Pancreas (tissue), 10 donors: ENCODE data around the gene TNFRSF1B. TPM values are rescaled to one million over a fixed set of nuclear protein-coding genes. Genes with fewer than 3 reads are reported as not detected.

Experiments
- ATAC-seq, 4 donors: fragments of 200-7000 bp; cut with Tn5 transposase; one replicate each; pipeline versions ENCODE4 v1.8.0 to v1.9.1; 2020; ENCODE audit warnings: mild to moderate bottlenecking in 4 of 4, moderate library complexity in 4 of 4
- DNase-seq, 6 donors: peaks; one replicate each; pipeline ENCODE4 v3.0.0-alpha.2; 2020
- FAIRE-seq: peaks from 2 replicates; lab custom pipeline; 2012; peaks lifted over from hg19 to GRCh38; lab: Jason Lieb, UNC
- H3K27ac ChIP-seq, 4 donors: fragments of 200-600 bp; sonication (generic); 1 replicate in 3 of 4; 2 replicates in 1 of 4; pipeline versions ENCODE4 v1.5.0 to v1.8.0; 2020
- H3K27me3 ChIP-seq, 4 donors: fragments of 200-600 bp; one replicate each; pipeline ENCODE4 v1.8.0; 2021
- H3K36me3 ChIP-seq, 3 donors: fragments of 200-600 bp; sonication (generic) in 1 of 3; one replicate each; pipeline versions ENCODE4 v1.5.0 to v1.8.0; 2020 to 2021
- H3K4me1 ChIP-seq, 3 donors: fragments of 200-600 bp; one replicate each; pipeline ENCODE4 v1.8.0; 2021
- H3K4me3 ChIP-seq, 4 donors: fragments of 200-600 bp; sonication (generic) in 2 of 4; one replicate each; pipeline versions ENCODE4 v1.5.0 to v1.8.0; 2020 to 2021
- H3K9me3 ChIP-seq, 4 donors: fragments of 200-600 bp; one replicate each; pipeline ENCODE4 v1.8.0; 2021
- CTCF ChIP-seq, 4 donors: fragments of 200-600 bp; sonication (generic) in 3 of 4; IDR thresholded peaks; one replicate each; pipeline versions ENCODE4 v1.5.0 to v1.8.0; 2021; ENCODE audit warnings: antibody characterized with exemption in 4 of 4
- WGBS, 2 donors: extraction: QIAGEN DNeasy Blood & Tissue Kit; methylation state at CpG; one replicate each; pipeline ENCODE4 v1.1.7; 2013; 5-methylcytosine and 5-hydroxymethylcytosine counted together
- intact Hi-C, 3 donors: fragments of 100-400 bp; cut with DNase I; formaldehyde crosslinking; loops; one replicate each; pipeline versions ENCODE4 v1.11.1 to v1.14.2; 2022
- polyA plus RNA-seq, 2 donors: library from polyadenylated mRNA; stranded (reverse); fragments of 200-250 nt; gene quantifications; one replicate each; pipeline ENCODE4 v1.2.3, GENCODE V29; 2013
- total RNA-seq, 6 donors: library from RNA; stranded (reverse); fragmentation: NEBNext Ultra II Directional in 4 of 6; extraction: Animal tissue kit (Norgen Biotek cat#: 25700) in 4 of 6; gene quantifications; one replicate each; pipeline versions ENCODE4 v1.2.1 to v1.2.4, GENCODE V29; 2021 to 2023
- donor health status: healthy with polysubstance abuse.
- donor health status: DM: no; HTN: no; CAD: no; lungs with moderate emphysema.
- donor health status: DM: no; HTN: no; CAD: no.
- donor health status: control.
- donor health status: control.
- donor health status: Bipolar disorder and iron deficiency.
- donor health status: DM: yes; HTN: yes; CAD: no.
- donor health status: DM: no; HTN: no; CAD: no.
- donor health status: DM: no; HTN: no; CAD: no.
- donor health status: DM: yes; HTN: yes; CAD: no.

The TNFRSF1B gene
- total and polyA plus RNA-seq, 8 donors: 2.1 to 20.2 (median 4.4) TPM

- no peak for TF ChIP-seq CTCF (IDR thresholded peaks at IDR 0.05)
- H3K4me3 ChIP-seq: no peak overlapping the region
- intact Hi-C loops: no loop called here
- no peak for FAIRE-seq
- H3K4me1 ChIP-seq: no peaks in the 10 kb centered on the region
- H3K9me3 ChIP-seq: no peaks in the 10 kb centered on the region
- WGBS, 2 donors: 69 to 71% methylated on average over 8 of the region's 8 CpGs
- no peak for ATAC-seq
- DNase-seq: no peak
- no peak overlapping the region for H3K27ac ChIP-seq
- no peaks in the 10 kb centered on the region for H3K27me3 ChIP-seq
- H3K36me3 ChIP-seq: no peaks in the 10 kb centered on the region
Observed at GRCh38 chr1:12136916-12137610, 29.7 kb upstream of the TNFRSF1B start.

- no peak for TF ChIP-seq CTCF (IDR thresholded peaks at IDR 0.05)
- H3K27me3 ChIP-seq: no peaks in the 10 kb centered on the region
- H3K27ac ChIP-seq: no peak overlapping the region
- no peak for ATAC-seq
- H3K36me3 ChIP-seq: no peaks in the 10 kb centered on the region
- peak in 1 of 6 donors; percentile 25 for DNase-seq
- H3K4me1 ChIP-seq: no peaks in the 10 kb centered on the region
- no peak for FAIRE-seq
- 51 to 62% methylated on average over 30 to 31 of the region's 31 CpGs for WGBS, 2 donors
- no peaks in the 10 kb centered on the region for H3K9me3 ChIP-seq
- H3K4me3 ChIP-seq: no peak overlapping the region
- intact Hi-C loops: no loop called here
Observed at GRCh38 chr1:12138196-12139168, 28.3 kb upstream of the TNFRSF1B start.

GRCh38 chr1:12140016-12140415 is 26.8 kb upstream of the TNFRSF1B start:
- no peaks in the 10 kb centered on the region for H3K27me3 ChIP-seq
- DNase-seq (peak in 1 of 6 donors; percentile 34), FAIRE-seq (no peak), ATAC-seq (no peak)
- no peaks in the 10 kb centered on the region for H3K9me3 ChIP-seq
- H3K4me1 ChIP-seq: no peaks in the 10 kb centered on the region
- no peak for TF ChIP-seq CTCF (IDR thresholded peaks at IDR 0.05)
- no peaks in the 10 kb centered on the region for H3K36me3 ChIP-seq
- H3K4me3 ChIP-seq: no peak overlapping the region
- intact Hi-C loops: no loop called here
- 78 to 83% methylated on average over 2 to 4 of the region's 4 CpGs for WGBS, 2 donors
- H3K27ac ChIP-seq: no peak overlapping the region

GRCh38 chr1:12140515-12141162 is 26.2 kb upstream of the TNFRSF1B start:
- Histone ChIP-seq H3K4me3 (no peak overlapping the region), H3K4me1 (no peaks in the 10 kb centered on the region), H3K36me3 (no peaks in the 10 kb centered on the region), H3K9me3 (no peaks in the 10 kb centered on the region), H3K27me3 (no peaks in the 10 kb centered on the region), H3K27ac (no peak overlapping the region)
- TF ChIP-seq CTCF (IDR thresholded peaks at IDR 0.05): no peak
- intact Hi-C loops: no loop called here
- DNase-seq: peak in 2 of 6 donors; percentile 14 to 37
- ATAC-seq: no peak
- 68 to 69% methylated on average over 12 of the region's 12 CpGs for WGBS, 2 donors
- no peak for FAIRE-seq
